Type B pancreatic cell (in vitro differentiated cells): ENCODE data around the gene IL1RAPL1. TPM values are rescaled to one million over a fixed set of nuclear protein-coding genes. Genes with fewer than 3 reads are reported as not detected.

Experiments
- DNase-seq: peaks from one replicate; pipeline ENCODE4 v3.0.0; 2021; ENCODE audit warnings: mixed read lengths; ENCODE audit not compliant: unreplicated experiment; ENCODE audit errors: extremely low spot score
- H3K27ac Mint-ChIP-seq: 2 replicates; pipeline ENCODE4 v1.8.0; 2021; ENCODE audit warnings: mild to moderate bottlenecking, mixed read lengths
- H3K27me3 Mint-ChIP-seq: 2 replicates; pipeline ENCODE4 v1.8.0; 2021; ENCODE audit warnings: mixed read lengths
- H3K36me3 Mint-ChIP-seq: 2 replicates; pipeline ENCODE4 v1.8.0; 2021; ENCODE audit warnings: mixed read lengths
- H3K4me1 Mint-ChIP-seq: one replicate; pipeline ENCODE4 v1.8.0; 2021; ENCODE audit warnings: mixed read lengths; ENCODE audit not compliant: unreplicated experiment
- H3K4me3 Mint-ChIP-seq: 2 replicates; pipeline ENCODE4 v1.8.0; 2021; ENCODE audit warnings: mild to moderate bottlenecking, mixed read lengths
- H3K9me3 Mint-ChIP-seq: 2 replicates; pipeline ENCODE4 v1.8.0; 2021; ENCODE audit warnings: mixed read lengths
- total RNA-seq: library from RNA; stranded (reverse); gene quantifications from 2 replicates; pipeline ENCODE4 v1.2.1, GENCODE V29; 2021; ENCODE audit warnings: low replicate concordance
- TF ChIP-seq, protein P1 (sequence below): fragments of 200-600 bp; sonication (generic); conservative IDR thresholded peaks from 2 replicates; pipeline ENCODE4 v1.5.0; 2021; ENCODE audit warnings: antibody characterized with exemption, mild to moderate bottlenecking

IL1RAPL1 gene
- total RNA-seq, 1 donor from 2014 or later: 2.6 TPM

DNA sequence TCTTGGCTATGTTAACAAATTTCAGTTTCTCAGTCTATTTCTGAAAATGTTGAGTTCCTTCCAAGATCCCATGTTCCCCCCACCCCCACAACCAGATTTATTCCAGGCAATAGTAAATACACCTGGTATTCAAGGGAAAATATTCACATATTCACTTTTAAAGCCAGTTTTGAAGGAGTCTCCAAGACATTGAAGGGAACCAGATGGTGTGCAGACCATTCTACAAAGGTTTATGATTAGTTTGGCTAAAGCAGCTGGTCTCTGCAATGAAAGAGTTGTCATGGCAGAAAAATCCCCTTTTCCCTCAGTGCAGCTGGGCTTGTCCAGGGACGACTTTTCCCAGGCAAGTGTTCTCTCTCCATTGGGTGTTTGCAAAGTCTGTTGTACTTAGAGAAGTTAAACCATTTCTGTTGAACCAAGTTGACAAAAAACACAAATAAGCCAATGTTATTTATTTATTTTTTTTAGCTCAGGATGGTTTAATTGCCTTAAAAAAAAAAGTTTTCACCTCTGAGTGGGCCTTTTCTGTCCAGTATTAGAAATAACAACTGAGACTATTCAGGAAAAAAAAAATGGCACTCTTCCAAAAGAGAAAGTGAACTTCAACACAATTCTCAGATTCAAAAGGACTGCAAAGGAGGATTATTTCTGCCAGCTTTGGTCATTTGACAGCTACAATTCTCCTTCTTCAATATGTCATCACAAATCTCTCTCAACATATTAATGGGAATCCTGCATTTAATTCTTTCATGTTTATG is 410.6 kb downstream of the IL1RAPL1 start:
- Mint-ChIP-seq H3K27ac (no peak overlapping the region), H3K9me3 (no peaks in the 10 kb centered on the region), H3K36me3 (no peaks in the 10 kb centered on the region), H3K27me3 (no peaks in the 10 kb centered on the region), H3K4me1 (peaks cover 6% of the 10 kb centered on the region), H3K4me3 (no peak overlapping the region)
- TF ChIP-seq, protein P1, sequence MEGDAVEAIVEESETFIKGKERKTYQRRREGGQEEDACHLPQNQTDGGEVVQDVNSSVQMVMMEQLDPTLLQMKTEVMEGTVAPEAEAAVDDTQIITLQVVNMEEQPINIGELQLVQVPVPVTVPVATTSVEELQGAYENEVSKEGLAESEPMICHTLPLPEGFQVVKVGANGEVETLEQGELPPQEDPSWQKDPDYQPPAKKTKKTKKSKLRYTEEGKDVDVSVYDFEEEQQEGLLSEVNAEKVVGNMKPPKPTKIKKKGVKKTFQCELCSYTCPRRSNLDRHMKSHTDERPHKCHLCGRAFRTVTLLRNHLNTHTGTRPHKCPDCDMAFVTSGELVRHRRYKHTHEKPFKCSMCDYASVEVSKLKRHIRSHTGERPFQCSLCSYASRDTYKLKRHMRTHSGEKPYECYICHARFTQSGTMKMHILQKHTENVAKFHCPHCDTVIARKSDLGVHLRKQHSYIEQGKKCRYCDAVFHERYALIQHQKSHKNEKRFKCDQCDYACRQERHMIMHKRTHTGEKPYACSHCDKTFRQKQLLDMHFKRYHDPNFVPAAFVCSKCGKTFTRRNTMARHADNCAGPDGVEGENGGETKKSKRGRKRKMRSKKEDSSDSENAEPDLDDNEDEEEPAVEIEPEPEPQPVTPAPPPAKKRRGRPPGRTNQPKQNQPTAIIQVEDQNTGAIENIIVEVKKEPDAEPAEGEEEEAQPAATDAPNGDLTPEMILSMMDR: no peak
- no peak for DNase-seq

DNA sequence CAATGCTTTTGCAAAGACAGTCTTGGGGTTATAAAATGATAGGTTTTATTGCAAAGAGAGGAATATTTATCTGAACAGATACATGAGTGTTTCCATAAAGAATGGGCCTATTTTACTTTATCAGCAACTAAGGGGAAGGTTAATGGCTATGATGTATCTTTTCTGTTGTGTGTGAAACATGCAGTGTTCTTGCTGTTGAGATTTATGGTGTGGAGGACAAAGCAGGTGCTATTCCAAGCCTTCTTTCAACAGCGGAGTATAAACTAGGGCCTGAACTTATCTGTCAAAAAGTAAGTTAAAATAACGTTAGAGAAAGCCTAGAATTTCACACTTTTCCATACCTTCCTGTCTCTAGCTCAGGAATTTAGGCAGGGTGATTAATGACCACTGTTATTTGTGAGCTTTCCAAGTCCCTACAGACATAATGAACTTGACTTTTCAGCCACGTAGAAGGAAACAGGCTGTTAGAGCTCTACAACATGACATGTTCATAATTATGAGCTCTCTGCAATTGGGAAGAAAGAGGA is 411.4 kb downstream of the IL1RAPL1 start:
- Mint-ChIP-seq H3K27me3 (no peaks in the 10 kb centered on the region), H3K36me3 (no peaks in the 10 kb centered on the region), H3K4me1 (peaks cover 6% of the 10 kb centered on the region), H3K9me3 (no peaks in the 10 kb centered on the region), H3K27ac (no peak overlapping the region), H3K4me3 (no peak overlapping the region)
- TF ChIP-seq, protein P1: no peak
- DNase-seq: no peak

DNA sequence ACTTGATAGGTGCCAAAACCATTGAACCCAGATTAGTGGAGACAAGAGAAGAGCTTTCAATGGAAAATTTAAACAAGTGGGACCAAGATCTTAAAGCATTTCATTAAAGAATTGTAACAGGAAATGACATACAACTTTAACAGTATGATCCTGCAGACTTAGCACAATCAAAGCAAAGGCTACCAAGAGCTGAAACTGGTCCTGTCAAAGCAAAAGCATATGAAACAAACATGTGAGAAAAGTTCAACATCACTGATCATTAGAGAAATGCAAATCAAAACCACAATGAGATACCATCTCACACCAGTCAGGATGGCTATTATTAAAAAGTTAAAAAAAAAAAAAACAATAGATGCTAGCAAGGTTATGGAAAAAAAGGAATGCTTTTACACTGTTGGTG is 425.6 kb downstream of the IL1RAPL1 start:
- H3K36me3 Mint-ChIP-seq: no peaks in the 10 kb centered on the region
- DNase-seq: no peak
- H3K27ac Mint-ChIP-seq: no peak overlapping the region
- H3K4me3 Mint-ChIP-seq: no peak overlapping the region
- TF ChIP-seq, protein P1: no peak
- peaks cover 12% of the 10 kb centered on the region for H3K9me3 Mint-ChIP-seq
- H3K4me1 Mint-ChIP-seq: no peaks in the 10 kb centered on the region
- no peaks in the 10 kb centered on the region for H3K27me3 Mint-ChIP-seq

DNA sequence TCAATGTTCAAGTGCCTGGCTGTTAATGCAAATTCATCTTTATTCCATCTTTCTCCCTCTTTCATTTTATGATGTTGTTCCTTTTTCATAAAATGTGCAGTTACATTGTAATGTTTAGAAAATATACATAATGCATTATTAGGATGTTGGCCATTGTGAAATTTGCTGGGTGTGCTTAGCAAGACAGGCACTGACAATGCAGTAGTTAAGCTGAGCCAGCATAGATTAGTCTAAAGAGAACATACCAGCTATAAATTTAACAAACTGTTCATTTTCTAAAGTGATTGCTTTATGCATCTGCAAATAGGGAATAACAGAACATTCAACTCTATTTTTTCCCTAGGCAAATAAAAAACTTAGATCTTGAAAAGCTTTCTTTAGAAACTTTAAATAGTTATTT is 436.0 kb downstream of the IL1RAPL1 start:
- Mint-ChIP-seq H3K4me3 (no peak overlapping the region), H3K27ac (no peak overlapping the region), H3K27me3 (no peaks in the 10 kb centered on the region), H3K4me1 (no peaks in the 10 kb centered on the region), H3K36me3 (no peaks in the 10 kb centered on the region), H3K9me3 (peaks cover 5% of the 10 kb centered on the region)
- no peak for DNase-seq
- TF ChIP-seq, protein P1: no peak

DNA sequence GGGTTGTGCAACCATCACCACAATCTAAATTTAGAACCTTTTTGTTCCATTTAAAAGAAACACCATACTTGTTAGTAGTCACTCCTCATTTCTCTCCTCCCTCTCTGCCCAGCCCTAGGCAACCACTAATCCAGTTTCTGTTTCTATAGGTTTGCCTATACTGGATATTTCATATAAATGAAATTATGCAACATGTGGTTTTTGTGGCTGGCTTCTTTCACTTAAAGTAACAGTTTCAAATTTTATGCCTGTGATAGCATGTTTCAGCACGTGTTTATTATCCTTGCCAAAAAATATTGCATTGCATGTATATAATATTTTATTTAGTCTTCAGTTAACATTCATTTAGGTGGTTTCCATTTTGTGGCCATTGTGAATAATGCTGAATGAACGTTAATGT is 437.6 kb downstream of the IL1RAPL1 start:
- Mint-ChIP-seq H3K4me1 (no peaks in the 10 kb centered on the region), H3K9me3 (no peaks in the 10 kb centered on the region), H3K36me3 (no peaks in the 10 kb centered on the region), H3K27ac (no peak overlapping the region), H3K27me3 (no peaks in the 10 kb centered on the region), H3K4me3 (no peak overlapping the region)
- DNase-seq: no peak
- TF ChIP-seq, protein P1: no peak
